AG09309 (cell line): ENCODE results near the gene ZFHX2.

Source experiments
- DNase-seq: peaks from one replicate; pipeline ENCODE4 v3.0.0-alpha.2; 2010; ENCODE audit warnings: low read depth
- H3K4me3 ChIP-seq: 2 replicates; pipeline ENCODE4 v1.5.1; 2011; ENCODE audit warnings: mild to moderate bottlenecking, low read depth, low read length, moderate library complexity; ENCODE audit not compliant: control insufficient read depth
- CTCF ChIP-seq: IDR thresholded peaks from 2 replicates; pipeline ENCODE4 v1.5.1; 2011; ENCODE audit warnings: mild to moderate bottlenecking, low read depth, low read length, inconsistent platforms; ENCODE audit not compliant: insufficient read depth, control insufficient read depth; ENCODE audit errors: missing control alignments

ZFHX2 gene

DNA sequence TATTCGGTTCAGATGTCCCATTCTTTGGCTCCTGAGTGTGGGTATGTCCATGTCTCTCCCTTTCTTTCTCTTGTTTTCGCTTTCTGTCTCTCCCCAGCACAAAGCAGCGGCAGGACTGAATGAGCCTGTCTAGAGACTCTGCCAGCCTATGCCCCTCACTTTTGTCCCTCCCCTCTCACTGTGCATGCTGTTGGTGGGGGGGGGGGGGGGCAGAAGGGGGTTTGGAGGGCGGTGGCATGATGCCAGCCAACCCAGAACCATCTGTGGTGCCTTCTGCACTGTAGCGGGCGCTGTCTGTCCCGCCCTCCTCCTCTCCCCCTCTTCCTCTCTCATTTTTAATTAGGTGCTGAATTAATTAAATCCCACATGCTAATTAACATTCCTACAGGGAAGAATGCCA, 64.3 kb downstream of the ZFHX2 start:
- TF ChIP-seq CTCF: no peak
- no peak overlapping the region for H3K4me3 ChIP-seq
- no peak for DNase-seq

GRCh38 chr14:23486036-23486435, 65.5 kb downstream of the ZFHX2 start:
- TF ChIP-seq CTCF: no peak
- no peak for DNase-seq
- H3K4me3 ChIP-seq: no peak overlapping the region

- no peak for TF ChIP-seq CTCF
- H3K4me3 ChIP-seq: no peak overlapping the region
- DNase-seq: no peak
Observed at GRCh38 chr14:23485326-23485725, 66.2 kb downstream of the ZFHX2 start.

DNA sequence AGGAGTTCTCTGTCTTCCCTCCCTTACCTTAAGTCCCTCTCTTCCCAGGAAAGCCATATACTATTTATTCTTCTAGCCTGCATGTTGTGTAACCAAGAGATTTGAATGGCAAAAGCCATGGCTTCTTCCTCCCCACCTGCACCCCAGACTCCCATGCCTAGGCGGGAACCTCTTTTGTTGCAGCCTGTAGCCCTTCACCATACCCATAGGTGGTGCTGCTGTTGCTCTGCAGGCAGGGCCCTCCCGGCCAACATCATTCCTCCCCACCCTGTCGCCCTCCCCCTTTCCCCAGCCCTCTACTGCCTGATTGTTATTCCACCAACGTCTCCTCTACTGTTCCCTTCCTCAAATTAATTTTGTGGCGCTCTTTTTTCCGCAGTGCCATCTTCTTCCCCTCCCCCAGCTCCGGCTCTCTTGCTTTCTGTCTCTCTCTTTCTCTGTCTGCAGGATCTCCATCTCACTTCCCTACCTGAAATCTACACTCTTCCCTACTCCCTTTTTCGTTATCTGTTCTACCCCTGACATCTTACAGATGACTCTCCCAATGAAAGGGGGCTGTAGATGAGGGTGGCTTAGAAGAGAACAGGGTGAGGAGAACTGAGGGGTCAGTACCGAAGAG, 68.2 kb downstream of the ZFHX2 start:
- no peak overlapping the region for H3K4me3 ChIP-seq
- peak; percentile 45 for TF ChIP-seq CTCF
- DNase-seq: no peak

GRCh38 chr14:23482823-23483148, 68.8 kb downstream of the ZFHX2 start:
- DNase-seq: no peak
- TF ChIP-seq CTCF: no peak
- no peak overlapping the region for H3K4me3 ChIP-seq

- DNase-seq: no peak
- H3K4me3 ChIP-seq: no peak overlapping the region
- no peak for TF ChIP-seq CTCF
Observed at GRCh38 chr14:23481979-23482822, 69.4 kb downstream of the ZFHX2 start.
